Mesenchymal stem cell (in vitro differentiated cells and primary cell): ENCODE measurements around the gene CCDC63.
A peak's percentile ranks its signal among the peaks of the same experiment; 100 is the strongest.

ENCODE experiments used
- DNase-seq: peaks from one replicate; pipeline ENCODE4 v3.0.0-alpha.2; 2013
- H2AFZ ChIP-seq: one replicate; pipeline ENCODE4 v1.6.1; 2013; ENCODE audit warnings: low read depth, mild to moderate bottlenecking, control low read depth, inconsistent platforms, low read length, moderate library complexity
- H2AK5ac ChIP-seq: 2 replicates; pipeline ENCODE4 v1.6.1; 2013; ENCODE audit warnings: low read length, moderate library complexity, mild to moderate bottlenecking, inconsistent platforms; ENCODE audit not compliant: severe bottlenecking
- H2BK120ac ChIP-seq: one replicate; pipeline ENCODE4 v1.6.1; 2013; ENCODE audit warnings: low read depth, mild to moderate bottlenecking, inconsistent platforms, low read length, moderate library complexity
- H2BK12ac ChIP-seq, 2 experiments: one replicate each; pipeline ENCODE4 v1.6.1; 2013; ENCODE audit warnings: inconsistent platforms in 2 of 2, low read length in 2 of 2, mild to moderate bottlenecking in 2 of 2, moderate library complexity in 2 of 2, control low read depth in 1 of 2
- H2BK15ac ChIP-seq: one replicate; pipeline ENCODE4 v1.6.1; 2013; ENCODE audit warnings: mild to moderate bottlenecking, low read depth, inconsistent platforms; ENCODE audit not compliant: poor library complexity, severe bottlenecking
- H2BK5ac ChIP-seq: 2 replicates; pipeline ENCODE4 v1.6.1; 2013; ENCODE audit warnings: low read depth, mild to moderate bottlenecking, low read length, control low read depth, inconsistent platforms; ENCODE audit not compliant: poor library complexity, severe bottlenecking
- H3K14ac ChIP-seq, 2 experiments: one replicate each; pipeline ENCODE4 v1.6.1; 2013; ENCODE audit warnings: inconsistent platforms in 2 of 2, low read length in 2 of 2, control low read depth in 1 of 2, mild to moderate bottlenecking in 1 of 2, moderate library complexity in 1 of 2
- H3K18ac ChIP-seq, 2 experiments: one replicate each; pipeline ENCODE4 v1.6.1; 2013; ENCODE audit warnings: inconsistent platforms in 2 of 2, low read length in 2 of 2, control low read depth in 1 of 2, low read depth in 1 of 2, mild to moderate bottlenecking in 1 of 2
- H3K23ac ChIP-seq, 2 experiments: one replicate each; pipeline ENCODE4 v1.6.1; 2013; ENCODE audit warnings: inconsistent platforms in 2 of 2, low read length in 2 of 2, mild to moderate bottlenecking in 2 of 2, moderate library complexity in 2 of 2, control low read depth in 1 of 2
- H3K27ac ChIP-seq: 2 replicates; pipeline ENCODE4 v1.5.1; 2013; ENCODE audit warnings: mild to moderate bottlenecking, moderate library complexity, low read length, control low read depth, inconsistent platforms; ENCODE audit not compliant: poor library complexity, severe bottlenecking
- H3K27me3 ChIP-seq, 2 experiments: 2 replicates each; pipeline versions ENCODE4 v1.6.1 to v1.7.0; 2013; ENCODE audit warnings: low read length in 2 of 2, mild to moderate bottlenecking in 2 of 2, moderate library complexity in 2 of 2, control low read depth in 1 of 2, inconsistent platforms in 1 of 2; ENCODE audit not compliant: control insufficient read depth in 1 of 2, insufficient read depth in 1 of 2
- H3K36me3 ChIP-seq, 2 experiments: 2 replicates each; pipeline versions ENCODE4 v1.6.1 to v1.7.0; 2013; ENCODE audit warnings: low read length in 2 of 2, control low read depth in 1 of 2, inconsistent platforms in 1 of 2, low read depth in 1 of 2, mild to moderate bottlenecking in 1 of 2; ENCODE audit not compliant: insufficient read depth in 2 of 2, control insufficient read depth in 1 of 2
- H3K4ac ChIP-seq, 2 experiments: one replicate each; pipeline ENCODE4 v1.6.1; 2013; ENCODE audit warnings: inconsistent platforms in 2 of 2, low read length in 2 of 2, mild to moderate bottlenecking in 2 of 2, moderate library complexity in 2 of 2, control low read depth in 1 of 2, low read depth in 1 of 2
- H3K4me1 ChIP-seq: 2 replicates; pipeline ENCODE4 v1.6.1; 2013; ENCODE audit warnings: low read depth, low read length, control low read depth; ENCODE audit not compliant: control insufficient read depth, insufficient read depth
- H3K4me2 ChIP-seq: 2 replicates; pipeline ENCODE4 v1.6.1; 2013; ENCODE audit warnings: low read length, mild to moderate bottlenecking, inconsistent platforms; ENCODE audit not compliant: poor library complexity, severe bottlenecking
- H3K4me3 ChIP-seq, 2 experiments: 2 replicates each; pipeline versions ENCODE4 v1.5.1 to v1.7.0; 2013; ENCODE audit warnings: low read length in 2 of 2, mild to moderate bottlenecking in 2 of 2, control low read depth in 1 of 2, low read depth in 1 of 2; ENCODE audit not compliant: insufficient read depth in 1 of 2
- H3K79me1 ChIP-seq: replicated peaks from 2 replicates; pipeline ENCODE4 v1.6.1; 2013; ENCODE audit warnings: mild to moderate bottlenecking, control low read depth, low read length, inconsistent platforms; ENCODE audit not compliant: poor library complexity, severe bottlenecking
- H3K9ac ChIP-seq: 2 replicates; pipeline ENCODE4 v1.7.0; 2013; ENCODE audit warnings: mild to moderate bottlenecking, low read length, moderate library complexity
- H3K9me3 ChIP-seq: 2 replicates; pipeline ENCODE4 v1.7.0; 2013; ENCODE audit warnings: mild to moderate bottlenecking, low read length; ENCODE audit not compliant: control insufficient read depth
- H4K8ac ChIP-seq: one replicate; pipeline ENCODE4 v1.6.1; 2013; ENCODE audit warnings: inconsistent platforms, mild to moderate bottlenecking, low read length, moderate library complexity
- H4K91ac ChIP-seq: one replicate; pipeline ENCODE4 v1.6.1; 2013; ENCODE audit warnings: mild to moderate bottlenecking, low read length, inconsistent platforms
- WGBS: methylation state at CpG from one replicate; pipeline ENCODE4 v1.1.7; 2013; ENCODE audit warnings: mixed read lengths; 5-methylcytosine and 5-hydroxymethylcytosine counted together

The CCDC63 gene

DNA sequence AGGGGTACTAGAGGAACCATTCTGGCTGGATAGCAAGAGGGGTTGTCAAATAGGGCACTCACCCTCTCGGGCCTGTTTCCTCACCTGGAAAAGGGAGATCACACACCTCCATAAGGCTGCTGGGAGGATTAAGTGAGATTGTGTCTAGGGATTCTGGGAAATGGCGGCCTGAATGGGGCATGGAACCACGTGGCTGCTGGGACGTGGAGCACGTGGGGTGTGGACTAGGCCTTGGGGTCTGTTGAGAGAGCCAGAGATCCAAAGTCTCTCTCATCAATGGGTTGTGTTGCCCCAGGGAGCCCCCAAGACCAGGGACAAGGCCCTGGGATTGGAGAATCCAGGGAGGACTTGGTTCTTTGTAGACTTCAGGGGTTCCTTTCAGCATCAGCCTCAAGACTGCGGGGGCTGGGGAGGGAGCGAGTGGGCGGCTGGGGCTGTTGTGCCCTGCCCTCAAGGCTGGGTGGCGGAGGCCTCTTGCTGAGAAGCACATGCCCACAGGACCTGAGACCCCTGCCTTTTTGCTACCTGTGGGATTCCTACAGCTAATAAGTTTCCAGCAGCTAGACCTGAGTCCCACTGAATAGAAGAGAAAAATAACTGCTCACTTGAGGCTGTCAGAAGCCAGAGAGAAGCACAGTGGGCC is 77.0 kb downstream of the CCDC63 start:
- no peak overlapping the region for H2BK15ac ChIP-seq
- no peaks in the 10 kb centered on the region for H3K36me3 ChIP-seq
- no peak overlapping the region for H3K4me2 ChIP-seq
- H2BK120ac ChIP-seq: no peak overlapping the region
- no peak overlapping the region for H2BK5ac ChIP-seq
- no peak overlapping the region for H4K91ac ChIP-seq
- H4K8ac ChIP-seq: no peak overlapping the region
- H2AK5ac ChIP-seq: no peak overlapping the region
- H3K4me1 ChIP-seq: peaks cover 9% of the 10 kb centered on the region
- H3K27me3 ChIP-seq: peaks cover 0 to 57% of the 10 kb centered on the region in 2 experiments
- no peak overlapping the region for H3K4me3 ChIP-seq
- no peak overlapping the region for H2AFZ ChIP-seq
- H3K79me1 ChIP-seq: no peaks in the 10 kb centered on the region
- H2BK12ac ChIP-seq: no peak overlapping the region
- WGBS: 88% methylated on average over 9 of the region's 9 CpGs
- H3K9ac ChIP-seq: no peak overlapping the region
- H3K14ac ChIP-seq: no peak overlapping the region
- no peak overlapping the region for H3K4ac ChIP-seq
- DNase-seq: no peak
- H3K27ac ChIP-seq: no peak overlapping the region
- no peak overlapping the region for H3K18ac ChIP-seq
- no peaks in the 10 kb centered on the region for H3K9me3 ChIP-seq
- no peak overlapping the region for H3K23ac ChIP-seq

DNA sequence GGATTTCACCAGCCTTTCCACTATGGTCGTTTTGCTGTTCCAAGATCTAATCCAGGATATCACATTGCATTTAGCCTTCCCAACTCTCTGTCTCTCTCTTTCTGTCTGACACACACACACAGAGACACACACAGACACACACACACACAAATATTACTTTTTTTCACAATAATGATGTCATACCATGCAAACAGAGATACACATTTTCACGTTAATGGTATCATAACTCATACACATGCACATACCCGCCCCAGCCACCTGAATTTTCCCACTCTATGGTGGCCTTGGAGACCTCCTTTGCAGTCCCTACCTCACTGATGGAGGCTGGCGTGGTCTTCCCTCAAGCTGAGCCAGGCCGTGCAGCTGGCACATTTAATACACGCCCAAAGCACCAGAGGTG is 80.8 kb downstream of the CCDC63 start:
- peak overlapping the region; percentile 18 for H2BK15ac ChIP-seq
- H3K4me1 ChIP-seq: peaks cover 5% of the 10 kb centered on the region
- H3K4me3 ChIP-seq: no peak overlapping the region
- H3K79me1 ChIP-seq: no peaks in the 10 kb centered on the region
- no peak overlapping the region for H4K91ac ChIP-seq
- H3K27ac ChIP-seq: no peak overlapping the region
- no peak overlapping the region for H3K14ac ChIP-seq
- no peak overlapping the region for H3K4ac ChIP-seq
- no peak overlapping the region for H2BK5ac ChIP-seq
- peaks cover 7 to 68% of the 10 kb centered on the region in 2 experiments for H3K27me3 ChIP-seq
- DNase-seq: no peak
- no peaks in the 10 kb centered on the region for H3K36me3 ChIP-seq
- H3K9me3 ChIP-seq: no peaks in the 10 kb centered on the region
- no peak overlapping the region for H3K4me2 ChIP-seq
- 80% methylated on average over 4 of the region's 6 CpGs for WGBS
- no peak overlapping the region for H2AFZ ChIP-seq
- no peak overlapping the region for H3K23ac ChIP-seq
- no peak overlapping the region for H3K9ac ChIP-seq
- no peak overlapping the region for H3K18ac ChIP-seq
- H2BK12ac ChIP-seq: no peak overlapping the region
- no peak overlapping the region for H2AK5ac ChIP-seq
- H4K8ac ChIP-seq: no peak overlapping the region
- no peak overlapping the region for H2BK120ac ChIP-seq

DNA sequence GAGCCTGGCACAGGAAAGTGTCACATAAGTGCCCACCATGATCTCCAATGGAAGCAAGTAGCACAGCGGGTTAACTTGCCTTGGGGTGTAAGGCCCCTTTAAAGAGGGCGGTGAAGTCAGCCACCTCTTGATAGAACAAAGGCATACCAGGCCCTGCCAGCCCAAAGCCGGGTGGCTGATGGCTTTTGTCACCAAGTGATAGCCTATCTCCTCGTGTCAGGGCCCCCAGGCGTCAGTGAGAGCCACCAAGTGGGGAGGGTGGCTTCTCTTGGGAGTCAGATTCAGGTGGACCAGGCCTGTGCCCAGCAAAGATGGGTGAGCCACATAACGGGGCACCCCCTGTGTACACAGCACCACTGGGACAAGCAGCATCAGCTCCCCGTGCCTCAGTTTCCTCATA is 81.9 kb downstream of the CCDC63 start:
- no peak overlapping the region for H2BK12ac ChIP-seq
- no peaks in the 10 kb centered on the region for H3K79me1 ChIP-seq
- no peak overlapping the region for H2AFZ ChIP-seq
- no peak overlapping the region for H3K23ac ChIP-seq
- no peak overlapping the region for H3K4me2 ChIP-seq
- H3K4me1 ChIP-seq: peaks cover 2% of the 10 kb centered on the region
- no peaks in the 10 kb centered on the region for H3K9me3 ChIP-seq
- H3K9ac ChIP-seq: no peak overlapping the region
- DNase-seq: no peak
- no peak overlapping the region for H2BK15ac ChIP-seq
- H3K4ac ChIP-seq: no peak overlapping the region
- no peak overlapping the region for H3K27ac ChIP-seq
- no peak overlapping the region for H2BK5ac ChIP-seq
- 61% methylated on average over 7 of the region's 7 CpGs for WGBS
- no peak overlapping the region for H2BK120ac ChIP-seq
- H3K36me3 ChIP-seq: no peaks in the 10 kb centered on the region
- H3K27me3 ChIP-seq: peaks cover 7 to 66% of the 10 kb centered on the region in 2 experiments
- H3K4me3 ChIP-seq: no peak overlapping the region
- H4K91ac ChIP-seq: no peak overlapping the region
- no peak overlapping the region for H3K14ac ChIP-seq
- H4K8ac ChIP-seq: no peak overlapping the region
- H3K18ac ChIP-seq: no peak overlapping the region
- no peak overlapping the region for H2AK5ac ChIP-seq

DNA sequence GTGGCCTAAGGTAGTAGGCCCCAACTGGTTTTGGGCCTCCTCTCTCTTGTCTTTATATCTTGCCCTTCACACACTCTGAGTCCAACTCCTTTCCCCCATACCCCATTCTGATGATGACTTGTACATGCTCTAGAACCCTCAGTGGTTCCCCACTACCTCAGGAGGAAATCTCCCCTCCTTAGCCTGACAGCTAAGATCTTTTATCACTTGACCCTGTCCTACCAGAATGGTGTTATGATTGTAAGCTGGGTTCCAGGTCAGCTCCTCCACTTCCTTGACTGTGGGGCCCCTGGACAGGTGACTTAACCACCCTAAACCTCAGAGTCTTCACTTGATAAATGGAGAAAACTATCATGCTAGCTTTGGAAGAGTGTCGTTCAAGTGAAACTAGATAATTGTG is 83.0 kb downstream of the CCDC63 start:
- Histone ChIP-seq H3K79me1 (no peaks in the 10 kb centered on the region), H4K8ac (no peak overlapping the region), H2BK15ac (no peak overlapping the region), H2BK12ac (no peak overlapping the region), H2AK5ac (no peak overlapping the region), H3K4ac (no peak overlapping the region), H3K23ac (no peak overlapping the region), H3K14ac (no peak overlapping the region), H2BK120ac (no peak overlapping the region), H3K4me2 (no peak overlapping the region), H3K4me3 (no peak overlapping the region), H3K36me3 (no peaks in the 10 kb centered on the region), H2BK5ac (no peak overlapping the region), H4K91ac (no peak overlapping the region), H3K9me3 (no peaks in the 10 kb centered on the region), H3K18ac (no peak overlapping the region), H3K4me1 (peaks cover 2% of the 10 kb centered on the region), H3K9ac (no peak overlapping the region), H2AFZ (no peak overlapping the region), H3K27ac (no peak overlapping the region), H3K27me3 (peaks cover 10 to 66% of the 10 kb centered on the region in 2 experiments)
- 100% methylated on average over 1 of the region's 1 CpG for WGBS
- no peak for DNase-seq
